HEK293 (cell line): ENCODE results near the gene TNS1.

Source experiments
- CTCF ChIA-PET: fragments of 350-600 bp; formaldehyde crosslinking; extraction: SDS; loops from one replicate; lab custom pipeline; 2021; ENCODE audit warnings: antibody characterized with exemption; lab: Yijun Ruan, JAX
- POLR2A ChIA-PET: fragments of 300-600 bp; formaldehyde crosslinking; extraction: SDS; loops from one replicate; lab custom pipeline; 2020; ENCODE audit warnings: antibody characterized with exemption, inconsistent platforms; lab: Yijun Ruan, JAX
- H3K27ac ChIP-seq: fragments of 200-500 bp; sonication (Bioruptor generic); 2 replicates; pipeline ENCODE4 v1.5.1; 2014; ENCODE audit warnings: low read depth, low read length, control low read depth, inconsistent platforms; ENCODE audit errors: extremely low read depth
- H3K36me3 ChIP-seq, 2 experiments: fragments of 200-500 bp in 1 of 2; sonication (Bioruptor generic) in 1 of 2; 1 replicate in 1 of 2; 2 replicates in 1 of 2; pipeline ENCODE4 v1.5.1; 2014 to 2017; ENCODE audit warnings: inconsistent platforms in 2 of 2, low read length in 2 of 2; ENCODE audit not compliant: control insufficient read depth in 2 of 2, insufficient read depth in 1 of 2
- H3K4me1 ChIP-seq: fragments of 200-500 bp; sonication (Bioruptor generic); 2 replicates; pipeline ENCODE4 v1.5.1; 2014; ENCODE audit warnings: mild to moderate bottlenecking, low read length, inconsistent platforms; ENCODE audit not compliant: control insufficient read depth, insufficient read depth
- H3K4me3 ChIP-seq: 2 replicates; pipeline ENCODE4 v1.5.1; 2011; ENCODE audit warnings: low read depth, mild to moderate bottlenecking, control low read depth, low read length, moderate library complexity
- H3K9me3 ChIP-seq: fragments of 200-500 bp; sonication (Bioruptor generic); 2 replicates; pipeline ENCODE4 v1.5.1; 2014; ENCODE audit warnings: low read depth, low read length, inconsistent platforms; ENCODE audit not compliant: control insufficient read depth, insufficient read depth
- GLI2 ChIP-seq: fragments of 450-650 bp; formaldehyde crosslinking; IDR thresholded peaks from 2 replicates; pipeline ENCODE4; 2017; ENCODE audit warnings: missing biosample characterization, missing genetic modification characterization, low read depth, borderline replicate concordance
- IKZF3 ChIP-seq: fragments of 450-650 bp; IDR thresholded peaks from 2 replicates; pipeline ENCODE4 v1.5.0; 2018; ENCODE audit warnings: missing biosample characterization, mild to moderate bottlenecking, missing genetic modification characterization, moderate library complexity
- KLF16 ChIP-seq: fragments of 450-650 bp; formaldehyde crosslinking; IDR thresholded peaks from 2 replicates; pipeline ENCODE4 v1.5.1; 2017; ENCODE audit warnings: missing biosample characterization, missing genetic modification characterization
- OVOL3 ChIP-seq: fragments of 450-650 bp; formaldehyde crosslinking; IDR thresholded peaks from 2 replicates; pipeline ENCODE4 v1.5.1; 2016; ENCODE audit warnings: missing biosample characterization, missing genetic modification characterization
- SETDB1 ChIP-seq: IDR thresholded peaks from one replicate; pipeline ENCODE4 v1.6.1; 2017; ENCODE audit warnings: mild to moderate bottlenecking, low read length, moderate library complexity, mixed read lengths; ENCODE audit not compliant: insufficient read length
- TCF7L2 ChIP-seq: IDR thresholded peaks from 2 replicates; pipeline ENCODE4 v1.6.1; 2011; ENCODE audit warnings: low read depth, mild to moderate bottlenecking, inconsistent platforms, low read length, moderate library complexity, borderline replicate concordance
- WT1 ChIP-seq: fragments of 450-650 bp; formaldehyde crosslinking; IDR thresholded peaks from 2 replicates; pipeline ENCODE4 v1.5.1; 2016; ENCODE audit warnings: missing biosample characterization, missing genetic modification characterization
- ZBTB48 ChIP-seq: fragments of 450-650 bp; formaldehyde crosslinking; IDR thresholded peaks from 2 replicates; pipeline ENCODE4 v1.5.1; 2016; ENCODE audit warnings: missing biosample characterization, missing genetic modification characterization
- ZFHX2 ChIP-seq: fragments of 450-650 bp; formaldehyde crosslinking; conservative IDR thresholded peaks from 2 replicates; pipeline ENCODE4 v1.5.1; 2016; ENCODE audit warnings: missing biosample characterization, missing genetic modification characterization
- ZNF133 ChIP-seq: fragments of 450-650 bp; formaldehyde crosslinking; IDR thresholded peaks from 2 replicates; pipeline ENCODE4 v1.5.1; 2016; ENCODE audit warnings: missing biosample characterization, missing genetic modification characterization
- ZNF175 ChIP-seq: fragments of 450-650 bp; formaldehyde crosslinking; IDR thresholded peaks from 2 replicates; pipeline ENCODE4 v1.5.1; 2016; ENCODE audit warnings: missing biosample characterization, missing genetic modification characterization
- ZNF274 ChIP-seq, 2 experiments: fragments of 200-500 bp in 1 of 2; fragments of 450-650 bp in 1 of 2; sonication (Bioruptor generic) in 1 of 2; formaldehyde crosslinking in 1 of 2; IDR thresholded peaks; 2 replicates each; pipeline versions ENCODE4 v1.5.1 to v1.6.1; 2014 to 2016; ENCODE audit warnings: borderline replicate concordance in 1 of 2, inconsistent platforms in 1 of 2, low read length in 1 of 2, missing biosample characterization in 1 of 2, missing genetic modification characterization in 1 of 2
- ZNF341 ChIP-seq: fragments of 450-650 bp; formaldehyde crosslinking; IDR thresholded peaks from 2 replicates; pipeline ENCODE4; 2016; ENCODE audit warnings: low read depth, missing biosample characterization, missing genetic modification characterization
- ZNF48 ChIP-seq: fragments of 450-650 bp; formaldehyde crosslinking; IDR thresholded peaks from 2 replicates; pipeline ENCODE4 v1.5.1; 2016; ENCODE audit warnings: missing biosample characterization, missing genetic modification characterization
- ZNF488 ChIP-seq: fragments of 450-650 bp; formaldehyde crosslinking; IDR thresholded peaks from 2 replicates; pipeline ENCODE4 v1.5.1; 2016; ENCODE audit warnings: missing biosample characterization, missing genetic modification characterization
- ZNF513 ChIP-seq: fragments of 450-650 bp; IDR thresholded peaks from 2 replicates; pipeline ENCODE4 v1.5.1; 2018; ENCODE audit warnings: missing biosample characterization, missing genetic modification characterization
- ZNF548 ChIP-seq: fragments of 450-650 bp; formaldehyde crosslinking; IDR thresholded peaks from 2 replicates; pipeline ENCODE4 v1.5.1; 2016; ENCODE audit warnings: missing biosample characterization, missing genetic modification characterization
- ZNF549 ChIP-seq: fragments of 450-650 bp; IDR thresholded peaks from 2 replicates; pipeline ENCODE4 v1.5.1; 2018; ENCODE audit warnings: missing biosample characterization, missing genetic modification characterization, mild to moderate bottlenecking, inconsistent platforms, moderate library complexity
- ZNF555 ChIP-seq: fragments of 450-650 bp; formaldehyde crosslinking; conservative IDR thresholded peaks from 2 replicates; pipeline ENCODE4 v1.5.1; 2017; ENCODE audit warnings: missing biosample characterization, mild to moderate bottlenecking, missing genetic modification characterization, inconsistent platforms
- ZNF623 ChIP-seq: fragments of 450-650 bp; formaldehyde crosslinking; IDR thresholded peaks from 2 replicates; pipeline ENCODE4 v1.5.1; 2016; ENCODE audit warnings: missing biosample characterization, missing genetic modification characterization
- ZNF654 ChIP-seq: fragments of 450-650 bp; formaldehyde crosslinking; IDR thresholded peaks from 2 replicates; pipeline ENCODE4 v1.5.1; 2016; ENCODE audit warnings: low read depth, missing biosample characterization, missing genetic modification characterization
- ZNF658 ChIP-seq: fragments of 450-650 bp; formaldehyde crosslinking; IDR thresholded peaks from 2 replicates; pipeline ENCODE4; 2016; ENCODE audit warnings: missing biosample characterization, missing genetic modification characterization
- ZNF747 ChIP-seq: fragments of 450-650 bp; formaldehyde crosslinking; IDR thresholded peaks from 2 replicates; pipeline ENCODE4 v1.5.1; 2016; ENCODE audit warnings: missing biosample characterization, missing genetic modification characterization
- ZSCAN4 ChIP-seq: fragments of 450-650 bp; formaldehyde crosslinking; IDR thresholded peaks from 2 replicates; pipeline ENCODE4 v1.5.1; 2017; ENCODE audit warnings: missing biosample characterization, missing genetic modification characterization

TNS1 gene

GRCh38 chr2:218008060-218009040 lies 5.6 kb upstream of the TNS1 start:
- Histone ChIP-seq H3K4me1 (peaks cover 7% of the 10 kb centered on the region), H3K9me3 (no peaks in the 10 kb centered on the region), H3K27ac (no peak overlapping the region), H3K36me3 (no peaks in the 10 kb centered on the region), H3K4me3 (no peak overlapping the region)
- ChIA-PET POLR2A (no interaction called here), CTCF (interaction anchor here (0.6 to 2.1 kb wide), 4 partner anchors 14 to 223 kb away, joined by 3 to 9 read pairs (median 5); no protein-coding TSS in a partner anchor)
- TF ChIP-seq ZNF623 (tag by site-specific recombination) (no peak), KLF16 (tag by site-specific recombination) (no peak), ZNF658 (tag by site-specific recombination) (no peak), ZSCAN4 (tag by site-specific recombination) (no peak)

GRCh38 chr2:218006741-218007140 lies 3.9 kb upstream of the TNS1 start:
- TF ChIP-seq TCF7L2 (no peak), ZFHX2 (tag by site-specific recombination) (no peak), ZNF654 (tag by site-specific recombination) (no peak)
- TF ChIP-seq, all 188 proteins: peak for 0
- Histone ChIP-seq H3K27ac (no peak overlapping the region), H3K9me3 (no peaks in the 10 kb centered on the region), H3K4me1 (peaks cover 7% of the 10 kb centered on the region), H3K36me3 (no peaks in the 10 kb centered on the region), H3K4me3 (no peak overlapping the region)
- ChIA-PET POLR2A (interaction anchor here (0.6 kb wide), 1 partner anchor 26 kb away, joined by 5 read pairs; no protein-coding TSS in a partner anchor), CTCF (interaction anchor here (0.6 to 1.8 kb wide), 4 partner anchors 13 to 46 kb away, joined by 3 to 8 read pairs (median 4); no protein-coding TSS in a partner anchor)

GRCh38 chr2:218005486-218005885 lies 2.7 kb upstream of the TNS1 start:
- Histone ChIP-seq H3K4me3 (no peak overlapping the region), H3K9me3 (no peaks in the 10 kb centered on the region), H3K27ac (no peak overlapping the region), H3K36me3 (no peaks in the 10 kb centered on the region), H3K4me1 (no peaks in the 10 kb centered on the region; the same call in 1 of the 2 replicates)
- no peak for TF ChIP-seq ZNF274 (IDR thresholded peaks at IDR 0.05; ENCODE audit: low read length)
- no peak for TF ChIP-seq ZNF274 (tag by site-specific recombination; IDR thresholded peaks at IDR 0.05; ENCODE audit: borderline replicate concordance)
- TF ChIP-seq ZNF48: no peak
- TF ChIP-seq ZNF175 (tag by site-specific recombination): no peak
- CTCF ChIA-PET: interaction anchor here (0.6 to 1.8 kb wide), 3 partner anchors 11 to 108 kb away, joined by 3 to 8 read pairs (median 8); no protein-coding TSS in a partner anchor
- POLR2A ChIA-PET: no interaction called here

- POLR2A ChIA-PET: no interaction called here
- Histone ChIP-seq H3K9me3 (no peaks in the 10 kb centered on the region), H3K36me3 (no peaks in the 10 kb centered on the region), H3K4me3 (no peak overlapping the region), H3K4me1 (no peaks in the 10 kb centered on the region), H3K27ac (no peak overlapping the region)
- CTCF ChIA-PET: interaction anchor here (0.6 to 1.6 kb wide), 2 partner anchors 11 to 107 kb away, joined by 3 to 8 read pairs; no protein-coding TSS in a partner anchor
- TF ChIP-seq ZNF747 (tag by site-specific recombination): no peak
- TF ChIP-seq ZNF133: no peak
- no peak for TF ChIP-seq ZNF513
- no peak for TF ChIP-seq ZNF341 (tag by site-specific recombination)
- no peak for TF ChIP-seq ZNF488 (tag by site-specific recombination)
- no peak for TF ChIP-seq ZNF548 (tag by site-specific recombination)
- no peak for TF ChIP-seq OVOL3 (tag by site-specific recombination)
- TF ChIP-seq WT1 (tag by site-specific recombination): no peak
- no peak for TF ChIP-seq GLI2 (tag by site-specific recombination)
- no peak for TF ChIP-seq SETDB1
- no peak for TF ChIP-seq IKZF3 (tag by site-specific recombination)
- TF ChIP-seq ZNF549 (tag by site-specific recombination): no peak
- no peak for TF ChIP-seq ZNF555 (tag by site-specific recombination)
- no peak for TF ChIP-seq ZNF654 (tag by site-specific recombination)
- TF ChIP-seq ZBTB48 (tag by site-specific recombination): no peak
These were observed 2.2 kb upstream of the TNS1 start for GRCh38 chr2:218005028-218005427.
